Measurements from ENCODE around the gene FADS3.
"Not testable (repeated sequence)": the region's sequence is repeated elsewhere in the genome, so short reads cannot be mapped to it uniquely, and the experiment has no call there.

Gene FADS3

DNA sequence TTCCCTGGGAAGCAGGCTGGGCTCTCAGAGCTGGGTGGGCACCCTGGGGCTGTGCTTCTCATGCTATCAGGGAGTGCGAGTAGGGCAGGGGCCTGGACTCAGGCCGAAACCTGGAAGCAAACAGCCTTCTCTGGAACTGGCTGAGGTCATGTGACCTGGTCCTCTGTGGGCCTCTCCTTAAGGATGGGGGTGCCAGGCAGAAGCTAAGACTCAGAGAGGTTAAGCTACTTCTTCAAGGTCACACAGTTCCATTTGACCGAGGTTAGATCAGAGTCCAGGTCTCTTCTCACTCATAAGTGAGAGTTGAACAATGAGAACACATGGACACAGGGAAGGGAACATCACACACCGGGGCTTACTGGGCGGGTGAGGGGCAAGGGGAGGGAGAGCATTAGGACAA is 7.4 kb downstream of the FADS3 start:
- Histone ChIP-seq H3K27ac (no peak overlapping the region), H3K4me3 (no peak overlapping the region)

DNA sequence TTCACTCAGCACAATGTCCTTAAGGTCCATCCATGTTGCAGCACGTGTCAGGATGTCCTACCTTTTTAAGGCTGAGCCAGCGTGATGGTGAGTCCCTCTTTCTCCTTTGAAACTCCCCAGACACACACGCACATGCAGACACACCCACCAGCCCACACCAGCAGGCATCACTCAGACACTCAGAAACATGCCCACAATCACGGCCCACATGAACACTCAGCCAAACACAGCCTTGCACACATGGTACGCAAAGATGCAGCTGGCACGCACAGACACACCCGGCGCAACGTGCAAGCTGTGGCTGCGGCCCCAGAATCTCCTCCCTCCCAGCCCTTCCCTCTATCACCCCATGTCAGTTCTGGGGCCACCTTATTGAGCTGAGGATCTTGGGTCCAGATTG is 8.0 kb downstream of the FADS3 start:
- no peak overlapping the region for H3K4me3 ChIP-seq
- H3K27ac ChIP-seq = no peak overlapping the region

DNA sequence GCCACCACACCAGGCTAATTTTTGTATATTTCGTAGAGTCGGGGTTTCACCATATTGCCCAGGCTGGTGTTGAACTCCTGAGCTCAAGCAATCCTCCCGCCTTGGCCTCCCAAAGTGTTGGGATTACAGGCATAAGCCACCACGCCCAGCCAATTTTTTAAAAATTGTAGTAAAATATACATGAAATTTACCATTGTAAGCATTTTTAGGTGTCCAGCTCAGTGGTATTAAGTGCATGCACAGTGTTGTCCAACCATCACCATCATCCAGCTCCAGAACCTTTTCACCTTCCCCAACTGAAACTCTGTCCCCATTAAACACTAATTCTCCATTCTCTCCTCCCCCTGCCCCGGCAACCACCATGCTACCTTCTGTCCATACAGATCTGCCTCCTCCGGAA is 8.5 kb downstream of the FADS3 start:
- Histone ChIP-seq H3K4me3 (no peak overlapping the region), H3K27ac (no peak overlapping the region)

DNA sequence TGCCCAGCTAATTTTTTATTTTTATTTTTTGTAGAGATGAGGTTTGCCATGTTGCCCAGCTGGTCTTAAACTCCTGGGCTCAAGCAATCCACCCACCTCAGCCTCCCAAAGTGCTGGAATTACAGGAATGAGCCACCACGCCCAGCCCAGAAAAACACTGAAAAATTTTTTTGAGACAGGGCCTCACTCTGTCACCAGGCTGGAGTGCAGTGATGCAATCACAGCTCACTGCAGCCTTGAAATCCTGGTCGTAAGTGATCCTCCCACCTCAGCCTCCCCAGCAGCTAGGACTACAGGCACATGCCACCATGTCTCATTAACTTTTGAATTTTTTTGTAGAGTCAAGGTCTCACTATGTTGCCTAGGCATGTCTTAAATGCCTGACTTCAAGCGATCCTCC is 9.1 kb downstream of the FADS3 start:
- not testable (repeated sequence) for H3K27ac ChIP-seq, H3K4me3 ChIP-seq

DNA sequence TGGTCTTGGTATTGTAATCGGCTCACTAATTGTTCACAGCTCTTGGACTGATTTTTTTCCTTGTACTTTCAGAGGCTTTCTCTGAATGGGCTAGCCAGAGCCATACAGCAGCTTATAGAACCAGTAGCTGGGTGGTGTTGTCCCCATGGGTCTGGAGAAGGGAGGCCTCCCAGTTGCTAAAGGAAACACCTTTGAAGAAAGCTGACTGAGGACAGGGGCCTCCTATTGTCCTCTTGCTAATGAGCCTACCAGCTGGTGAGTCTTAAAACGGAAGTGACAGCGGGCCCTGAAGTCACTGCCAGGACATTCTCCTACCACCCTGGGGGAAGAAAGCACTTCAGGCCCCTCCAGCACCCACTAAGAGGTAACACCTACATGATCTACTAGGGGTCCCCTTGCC is 9.9 kb downstream of the FADS3 start:
- Histone ChIP-seq H3K4me3 (no peak overlapping the region), H3K27ac (no peak overlapping the region)

DNA sequence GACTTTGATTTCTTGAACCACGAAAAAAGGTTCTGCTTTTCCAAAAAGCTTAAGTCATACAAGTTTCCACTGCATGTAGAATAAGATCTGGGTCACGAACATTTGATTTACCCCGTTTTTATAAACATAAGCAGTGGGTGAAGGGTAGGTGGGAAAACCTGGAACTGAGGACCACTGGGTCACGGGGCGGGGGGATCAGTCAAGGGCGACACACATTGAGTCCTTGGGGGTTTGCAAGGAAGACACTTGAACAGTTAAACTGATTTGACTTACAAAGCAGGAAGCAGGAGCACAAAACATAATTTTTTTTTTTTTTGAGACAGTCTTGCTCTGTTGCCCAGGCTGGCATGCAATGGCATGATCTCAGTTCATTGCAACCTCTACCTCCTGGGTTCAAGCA is 10.9 kb downstream of the FADS3 start:
- Histone ChIP-seq H3K4me3 (no peak overlapping the region), H3K27ac (peak overlapping the region in 1 of 21 experiments; percentile 3)

DNA sequence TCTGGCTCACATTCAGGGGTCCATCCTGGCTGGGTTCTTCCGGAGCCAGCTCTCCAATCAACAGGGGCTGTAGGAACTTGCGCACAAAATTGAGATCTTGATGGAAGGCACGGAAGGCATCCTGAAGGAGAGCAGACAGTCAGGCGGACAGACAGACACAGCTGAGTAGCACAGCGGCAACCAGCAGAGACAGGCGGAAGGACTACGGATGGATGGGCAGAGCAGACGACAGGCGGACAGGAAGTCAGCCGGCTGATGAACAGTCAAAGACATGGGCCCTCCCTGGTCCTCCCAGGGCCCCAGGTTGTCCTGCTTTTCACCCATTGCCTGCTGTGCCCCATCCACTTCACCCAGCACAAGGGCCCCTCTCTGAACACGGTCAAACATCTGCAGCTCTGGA is 11.3 kb downstream of the FADS3 start:
- Histone ChIP-seq H3K4me3 (no peak overlapping the region), H3K27ac (peak overlapping the region in 1 of 21 experiments; percentile 3)

DNA sequence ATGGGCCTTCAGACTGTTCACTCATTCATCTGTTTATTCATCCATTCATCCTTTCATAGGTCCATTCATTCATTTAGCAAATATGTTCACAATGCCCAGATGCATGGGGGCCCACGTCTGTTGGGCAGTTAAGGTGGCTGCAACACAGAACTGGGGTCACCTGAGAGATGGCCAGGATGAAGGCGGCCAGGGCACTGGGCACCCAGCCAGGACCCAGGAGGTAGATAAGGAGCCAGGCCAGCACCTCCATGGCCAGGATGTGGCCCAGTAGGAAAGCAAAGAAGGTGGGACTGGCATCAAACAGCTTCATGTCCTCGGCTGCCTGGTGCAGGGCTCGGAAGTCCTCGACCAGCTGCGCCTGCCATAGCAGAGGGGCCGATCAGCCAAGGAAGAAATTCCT is 12.2 kb downstream of the FADS3 start:
- Histone ChIP-seq H3K4me3 (no peak overlapping the region), H3K27ac (no peak overlapping the region)

DNA sequence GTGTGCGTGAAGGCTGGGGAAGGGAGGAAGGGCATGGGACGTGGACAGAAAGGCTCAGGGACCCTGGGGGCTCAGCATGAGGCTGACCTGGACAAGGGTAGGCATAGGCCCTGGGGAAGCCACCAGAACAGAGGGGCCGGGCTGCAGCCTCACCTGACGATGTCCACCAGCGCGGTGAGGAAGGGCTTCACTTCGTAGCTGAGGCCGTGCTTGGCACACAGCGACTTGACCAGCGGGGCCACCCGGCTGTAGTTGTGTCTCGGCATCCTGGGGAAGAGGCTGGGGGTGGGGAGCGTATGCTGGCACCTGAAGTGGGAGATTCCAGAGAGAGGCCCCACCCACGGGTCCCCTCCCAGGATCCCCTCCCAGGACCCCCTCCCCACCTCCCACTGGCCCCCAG is 15.6 kb downstream of the FADS3 start:
- no peak overlapping the region for H3K27ac ChIP-seq
- no peak overlapping the region for H3K4me3 ChIP-seq

DNA sequence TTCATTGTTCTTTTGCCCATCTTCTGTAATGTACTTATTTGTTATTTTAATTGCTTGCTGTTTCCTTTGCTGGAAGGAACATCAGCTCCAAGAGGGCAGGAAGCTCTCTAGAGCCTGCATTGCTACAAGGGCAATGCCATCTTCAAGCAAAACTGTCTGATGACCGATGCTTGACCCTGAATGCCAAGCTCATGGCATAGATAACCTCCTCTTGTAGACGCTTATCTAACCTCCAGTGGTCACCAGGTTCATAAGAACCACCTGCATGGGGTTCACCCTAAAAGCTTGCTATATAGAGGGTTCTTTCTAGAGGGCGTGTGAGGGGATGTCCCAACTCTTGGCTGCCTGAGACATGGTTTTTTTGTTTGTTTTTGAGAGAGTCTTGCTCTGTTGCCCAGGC is 16.5 kb downstream of the FADS3 start:
- Histone ChIP-seq H3K27ac (no peak overlapping the region), H3K4me3 (no peak overlapping the region)

DNA sequence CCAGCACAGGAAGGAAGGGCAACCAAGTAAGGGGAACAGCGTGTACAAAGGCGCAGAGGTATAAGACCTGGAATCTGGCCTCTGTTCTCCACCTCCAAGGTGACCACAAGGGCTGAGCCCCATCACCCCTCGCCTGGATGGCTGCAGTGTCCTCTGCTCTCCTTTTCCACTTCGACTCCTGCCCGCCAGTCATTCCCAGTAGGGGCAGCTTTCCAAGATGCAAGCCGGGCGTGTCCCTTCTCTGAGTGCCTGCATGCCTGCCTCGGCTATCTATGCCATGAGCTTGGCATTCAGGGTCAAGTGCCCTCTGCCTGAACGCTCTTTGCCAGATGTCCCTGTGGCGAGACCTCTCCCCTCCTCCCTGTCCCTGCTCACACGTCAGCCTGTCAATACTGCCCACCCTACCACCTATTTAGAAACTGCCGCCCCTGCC is 17.0 kb downstream of the FADS3 start:
- H3K4me3 ChIP-seq = no peak overlapping the region
- no peak overlapping the region for H3K27ac ChIP-seq

DNA sequence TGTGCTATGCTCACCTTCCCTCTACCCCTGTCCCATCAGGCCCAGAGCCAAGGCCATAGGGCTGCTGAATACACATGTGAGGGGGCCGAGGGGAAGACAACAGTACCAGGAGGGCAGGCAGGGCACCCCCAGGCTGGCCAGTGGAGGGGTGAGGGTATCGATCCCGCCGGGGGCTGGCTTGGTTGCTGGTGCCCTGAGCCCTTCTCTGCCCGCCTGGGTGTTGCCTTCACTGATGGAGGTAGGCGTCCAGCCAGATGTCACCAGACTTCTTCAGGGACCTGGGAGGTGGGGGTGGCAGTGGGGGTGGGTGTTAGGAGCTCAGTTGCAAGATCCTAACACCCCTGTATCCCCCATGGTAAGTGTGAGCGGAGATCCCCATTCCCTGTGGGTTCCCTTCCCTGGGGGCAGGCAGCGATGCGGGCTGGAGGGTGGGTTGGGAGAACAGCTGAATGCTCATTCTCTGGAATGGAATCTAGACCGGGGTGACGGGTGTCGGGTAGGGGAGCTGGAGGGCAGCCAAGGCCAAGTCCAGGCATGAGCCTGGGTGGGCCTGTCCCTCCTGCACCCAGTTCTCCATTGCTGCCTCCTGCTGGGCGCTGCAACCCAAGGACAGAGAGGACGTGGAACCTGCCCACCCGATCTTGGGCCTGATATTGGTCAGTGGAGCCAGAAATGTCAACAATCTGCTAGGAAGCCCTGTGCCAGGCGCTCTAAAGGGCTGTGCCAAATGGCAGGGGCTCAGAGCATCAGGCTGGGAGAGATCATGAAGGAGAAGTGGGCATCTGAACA is 17.6 kb downstream of the FADS3 start:
- H3K27ac ChIP-seq = no peak overlapping the region

DNA sequence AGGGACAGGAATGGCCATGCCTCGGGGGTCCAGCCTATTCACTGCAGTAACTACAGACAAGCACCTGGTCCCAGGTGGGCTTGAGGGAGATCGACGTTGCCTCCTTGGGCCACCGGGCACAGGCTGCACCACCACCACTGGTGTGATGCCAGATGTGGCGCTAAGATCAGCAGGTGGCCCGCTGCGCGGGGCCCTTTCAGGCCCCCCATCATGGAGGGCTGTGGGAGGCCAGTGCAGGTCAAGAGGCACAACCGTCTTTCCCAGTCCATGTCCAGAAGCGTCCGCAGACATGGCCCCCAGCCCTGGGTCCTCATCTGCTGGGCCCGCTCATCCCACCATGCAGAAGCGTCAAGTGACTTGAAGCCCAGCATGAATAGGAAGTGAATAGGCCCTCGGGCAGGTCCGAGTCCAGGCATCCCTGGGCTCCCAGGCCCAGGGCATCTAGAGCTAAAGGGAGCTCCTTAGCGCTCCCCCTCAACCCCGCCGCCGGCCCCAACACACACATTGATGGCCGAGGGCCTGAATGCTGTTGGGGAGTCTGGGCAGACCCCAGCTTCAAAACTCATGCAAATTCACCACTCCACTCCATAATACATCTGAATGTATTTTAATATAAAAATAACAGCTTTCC is 18.3 kb downstream of the FADS3 start:
- no peak overlapping the region for H3K4me3 ChIP-seq
- H3K27ac ChIP-seq = no peak overlapping the region

More for the DNA sequence above, 17.6 kb downstream of the FADS3 start:
- H3K4me3 ChIP-seq = no peak overlapping the region

DNA sequence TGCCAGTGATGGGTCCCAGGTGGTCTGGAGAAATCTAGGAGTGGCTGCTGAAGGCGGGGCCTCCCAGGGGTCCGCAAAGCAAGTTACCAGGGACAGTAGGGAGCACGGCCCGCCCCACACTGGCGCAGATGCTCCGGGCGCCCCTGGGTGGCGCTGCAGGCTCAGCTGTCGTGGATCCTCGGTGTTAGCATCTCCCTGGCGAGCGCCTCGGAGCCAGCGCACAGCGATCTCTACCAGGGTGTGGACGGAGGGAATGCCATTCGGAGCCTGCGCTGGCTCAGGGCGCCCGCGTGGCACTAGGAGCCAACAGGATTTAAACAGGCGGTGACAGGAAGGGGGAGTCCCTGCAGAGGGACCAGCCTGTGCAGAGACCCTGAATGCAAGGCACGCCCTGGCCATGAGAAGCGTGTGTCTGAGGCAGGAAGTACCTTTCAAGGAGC is 20.2 kb downstream of the FADS3 start:
- no peak overlapping the region for H3K4me3 ChIP-seq

DNA sequence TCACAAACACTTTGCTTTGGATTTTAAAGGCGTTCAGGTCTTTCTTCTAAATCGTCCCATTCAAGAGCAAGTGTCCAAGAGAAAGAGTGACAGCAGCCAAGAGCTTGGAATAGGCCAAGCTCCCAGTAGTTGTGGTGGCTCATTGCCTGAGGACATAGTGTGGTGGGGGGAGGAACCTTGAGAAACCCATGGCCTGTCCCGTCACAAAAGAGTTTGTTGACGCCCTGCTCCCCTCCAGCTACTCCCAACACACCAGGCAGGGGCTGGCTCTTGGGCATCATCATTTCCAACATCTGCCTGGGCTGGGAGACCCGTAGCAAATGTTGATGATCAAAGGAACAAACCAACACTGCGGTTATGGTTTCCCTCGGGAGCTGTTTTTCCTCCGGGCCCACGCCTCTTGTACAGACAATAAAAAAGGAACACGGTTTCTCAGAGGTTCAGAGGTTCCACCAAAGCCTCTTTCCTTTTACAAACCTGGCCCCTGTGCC is 20.8 kb downstream of the FADS3 start:
- H3K27ac ChIP-seq = peak overlapping the region in 3 of 21 experiments; percentile 25 to 54 (median 43)
- H3K4me3 ChIP-seq = no peak overlapping the region

More for the DNA sequence above, 20.2 kb downstream of the FADS3 start:
- H3K27ac ChIP-seq = peak overlapping the region in 3 of 21 experiments; percentile 25 to 54 (median 43)

DNA sequence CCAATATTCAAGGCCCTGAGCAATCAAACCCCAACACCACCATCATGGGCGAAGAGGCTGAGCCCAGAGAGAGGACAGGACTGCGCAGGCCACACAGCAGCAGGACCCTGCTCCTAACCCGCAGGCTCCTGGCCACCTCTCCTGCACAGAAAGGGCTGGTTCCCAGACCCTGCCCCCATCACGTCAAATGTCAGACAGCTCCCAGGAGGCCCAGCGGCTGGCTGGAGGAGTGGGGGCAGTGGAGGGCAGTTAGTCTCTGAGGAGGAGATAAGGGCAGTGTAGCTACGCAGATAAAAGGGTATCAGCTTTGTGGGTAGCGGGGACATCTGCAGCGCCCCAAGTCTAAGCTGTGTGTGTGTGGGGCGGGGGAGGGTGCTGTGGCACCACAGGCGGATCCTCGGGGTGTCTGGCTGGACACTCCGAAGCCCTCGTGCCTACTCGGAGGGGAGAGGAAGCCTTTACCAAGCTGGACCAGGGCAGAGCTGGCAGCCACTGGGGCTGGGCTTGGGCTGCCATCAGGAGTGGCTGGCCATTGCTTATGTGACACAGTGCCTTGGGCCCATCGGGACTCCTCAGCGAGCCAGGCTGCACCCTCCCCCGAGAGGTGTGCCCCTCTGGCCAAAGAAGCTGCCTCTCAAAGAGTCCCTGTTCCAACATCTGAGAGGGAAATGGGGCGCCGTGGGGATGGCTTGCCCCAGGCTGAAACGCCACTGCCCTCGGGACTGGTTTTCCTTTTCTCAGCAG is 21.5 kb downstream of the FADS3 start:
- peak overlapping the region in 2 of 21 experiments; percentile 6 to 25 for H3K27ac ChIP-seq
- H3K4me3 ChIP-seq = no peak overlapping the region

DNA sequence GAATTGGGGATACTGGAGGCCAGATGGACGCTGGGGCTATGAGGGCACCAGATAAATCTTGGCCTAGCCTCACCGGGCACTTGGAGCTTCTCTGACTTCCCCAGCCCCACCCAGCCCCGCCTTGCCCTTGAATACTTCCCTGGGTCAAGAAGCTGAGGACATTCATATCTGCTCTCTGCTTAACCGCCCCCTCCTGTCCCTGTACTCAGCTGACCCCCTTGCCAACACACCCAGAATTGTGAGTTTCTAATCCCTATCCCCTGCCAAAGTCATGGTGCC is 22.0 kb downstream of the FADS3 start:
- Histone ChIP-seq H3K27ac (no peak overlapping the region), H3K4me3 (no peak overlapping the region)

DNA sequence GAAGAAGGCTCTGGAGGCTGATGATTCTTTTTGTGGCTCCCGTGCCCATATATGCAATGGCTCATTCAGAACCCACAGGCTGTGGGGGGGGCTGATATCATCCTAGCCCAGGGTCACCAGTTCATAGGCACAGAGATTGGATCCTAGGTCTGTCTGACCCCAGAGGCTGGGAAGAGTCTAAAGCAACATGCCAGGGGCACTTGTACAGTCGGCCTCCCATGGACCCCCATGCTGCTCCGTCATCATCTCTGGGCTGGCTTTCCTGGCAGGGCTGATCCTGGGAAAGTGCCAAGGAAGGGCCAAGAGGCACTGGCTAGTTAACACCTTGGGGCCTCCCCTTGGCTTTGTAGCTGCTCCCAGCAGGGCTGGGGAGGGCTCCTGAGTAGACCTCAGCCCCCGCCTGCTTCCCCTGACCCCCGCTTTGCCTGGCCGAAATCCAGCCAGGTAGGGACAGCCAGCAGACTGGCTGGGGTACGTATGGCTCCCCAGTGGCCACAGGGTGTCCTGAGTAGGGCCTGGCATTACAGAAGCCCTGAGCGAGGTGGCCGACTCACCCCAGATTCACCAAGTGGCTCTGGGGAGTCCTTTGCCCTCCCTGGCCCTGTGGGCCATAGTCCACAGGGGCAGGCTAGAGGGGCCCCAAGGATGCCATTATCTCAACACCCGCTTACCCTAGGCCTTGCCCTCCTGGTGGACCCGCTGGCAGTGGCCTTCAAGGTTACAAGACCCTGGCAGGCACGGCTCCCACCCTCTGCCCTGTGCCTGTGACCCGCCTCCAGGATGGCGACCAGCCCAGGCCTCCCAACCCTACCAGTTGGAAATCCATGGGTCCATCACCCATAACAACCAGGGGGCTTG is 22.5 kb downstream of the FADS3 start:
- Histone ChIP-seq H3K4me3 (no peak overlapping the region), H3K27ac (no peak overlapping the region)

DNA sequence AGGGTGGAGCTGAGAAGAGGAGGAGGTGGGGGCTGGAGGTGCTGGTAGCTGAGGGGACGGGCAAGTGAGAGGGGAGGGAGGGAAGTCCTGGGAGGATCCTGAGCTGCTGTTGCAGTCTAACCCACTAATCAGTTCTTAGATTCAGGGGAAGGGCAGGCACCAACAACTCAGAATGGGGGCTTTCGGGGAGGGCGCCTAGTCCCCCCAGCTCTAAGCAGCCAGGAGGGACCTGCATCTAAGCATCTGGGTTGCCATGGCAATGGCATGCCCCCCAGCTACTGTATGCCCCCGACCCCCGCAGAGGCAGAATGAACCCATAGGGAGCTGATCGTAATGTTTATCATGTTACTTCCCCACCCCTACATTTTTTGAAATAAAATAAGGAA is 24.4 kb downstream of the FADS3 start:
- no peak overlapping the region for H3K27ac ChIP-seq
- no peak overlapping the region for H3K4me3 ChIP-seq

Measured in skin epidermis (tissue), 12 donors.